Measurements from ENCODE around the gene AFF3.

DNA sequence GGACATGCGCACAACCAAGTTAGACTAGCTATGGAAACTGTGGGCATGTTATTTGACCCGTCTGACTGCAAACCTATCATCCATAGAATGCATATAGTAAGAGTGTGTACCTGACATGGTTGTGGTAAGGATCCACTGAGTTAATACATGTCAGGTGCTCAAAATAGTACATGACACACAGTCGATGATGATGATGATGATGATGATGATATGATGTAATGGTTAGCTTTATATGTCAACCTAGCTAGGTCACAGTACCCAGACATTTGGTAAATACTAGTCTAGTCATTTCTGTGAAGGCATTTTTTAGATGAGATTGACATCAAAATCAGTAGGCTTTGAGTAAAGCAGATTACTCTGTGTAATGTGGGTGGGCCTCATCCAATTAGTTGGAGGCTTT is 204.1 kb downstream of the AFF3 start:
- TF ChIP-seq, protein P1, sequence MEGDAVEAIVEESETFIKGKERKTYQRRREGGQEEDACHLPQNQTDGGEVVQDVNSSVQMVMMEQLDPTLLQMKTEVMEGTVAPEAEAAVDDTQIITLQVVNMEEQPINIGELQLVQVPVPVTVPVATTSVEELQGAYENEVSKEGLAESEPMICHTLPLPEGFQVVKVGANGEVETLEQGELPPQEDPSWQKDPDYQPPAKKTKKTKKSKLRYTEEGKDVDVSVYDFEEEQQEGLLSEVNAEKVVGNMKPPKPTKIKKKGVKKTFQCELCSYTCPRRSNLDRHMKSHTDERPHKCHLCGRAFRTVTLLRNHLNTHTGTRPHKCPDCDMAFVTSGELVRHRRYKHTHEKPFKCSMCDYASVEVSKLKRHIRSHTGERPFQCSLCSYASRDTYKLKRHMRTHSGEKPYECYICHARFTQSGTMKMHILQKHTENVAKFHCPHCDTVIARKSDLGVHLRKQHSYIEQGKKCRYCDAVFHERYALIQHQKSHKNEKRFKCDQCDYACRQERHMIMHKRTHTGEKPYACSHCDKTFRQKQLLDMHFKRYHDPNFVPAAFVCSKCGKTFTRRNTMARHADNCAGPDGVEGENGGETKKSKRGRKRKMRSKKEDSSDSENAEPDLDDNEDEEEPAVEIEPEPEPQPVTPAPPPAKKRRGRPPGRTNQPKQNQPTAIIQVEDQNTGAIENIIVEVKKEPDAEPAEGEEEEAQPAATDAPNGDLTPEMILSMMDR (IDR thresholded peaks at IDR 0.05): no peak
- no peak for TF ChIP-seq ZFX (IDR thresholded peaks at IDR 0.05; ENCODE audit: borderline replicate concordance)

Data from 22Rv1 (cell line).